GM18502 (cell line): ENCODE results near the gene CNGA3.
"Not testable (repeated sequence)": the region's sequence is repeated elsewhere in the genome, so short reads cannot be mapped to it uniquely, and the experiment has no call there.

Experiments
- ATAC-seq: cut with Tn5 transposase; IDR thresholded peaks from one replicate; pipeline ENCODE4 v1.9.1; 2021; ENCODE audit warnings: mild to moderate bottlenecking; ENCODE audit not compliant: unreplicated experiment, poor library complexity

Gene CNGA3

GRCh38 chr2:98393354-98393753 is 47.1 kb downstream of the CNGA3 start:
- ATAC-seq = no peak

GRCh38 chr2:98394595-98395153 is 48.4 kb downstream of the CNGA3 start:
- no peak for ATAC-seq

- ATAC-seq = no peak
Measured at GRCh38 chr2:98395977-98396376, 49.7 kb downstream of the CNGA3 start.

GRCh38 chr2:98396745-98397355 is 50.6 kb downstream of the CNGA3 start:
- no peak for ATAC-seq

GRCh38 chr2:98399140-98399539 is 52.9 kb downstream of the CNGA3 start:
- ATAC-seq = no peak

GRCh38 chr2:98403878-98404277 is 57.6 kb downstream of the CNGA3 start:
- no peak for ATAC-seq

- no peak for ATAC-seq
Measured at GRCh38 chr2:98404556-98405250, 58.4 kb downstream of the CNGA3 start.

- ATAC-seq = no peak
Measured at GRCh38 chr2:98405301-98405700, 59.0 kb downstream of the CNGA3 start.

GRCh38 chr2:98408155-98408554 is 61.9 kb downstream of the CNGA3 start:
- no peak for ATAC-seq

- ATAC-seq = no peak
Measured at GRCh38 chr2:98412751-98413458, 66.6 kb downstream of the CNGA3 start.

GRCh38 chr2:98414246-98414645 is 68.0 kb downstream of the CNGA3 start:
- not testable (repeated sequence) for ATAC-seq

- not testable (repeated sequence) for ATAC-seq
Measured at GRCh38 chr2:98415719-98416248, 69.5 kb downstream of the CNGA3 start.

- ATAC-seq = no peak
Measured at GRCh38 chr2:98416383-98417159, 70.3 kb downstream of the CNGA3 start.

- no peak for ATAC-seq
Measured at GRCh38 chr2:98419544-98419943, 73.3 kb downstream of the CNGA3 start.

GRCh38 chr2:98419977-98420725 is 73.9 kb downstream of the CNGA3 start:
- no peak for ATAC-seq

- no peak for ATAC-seq
Measured at GRCh38 chr2:98422449-98422848, 76.2 kb downstream of the CNGA3 start.

GRCh38 chr2:98426771-98427170 is 80.5 kb downstream of the CNGA3 start:
- no peak for ATAC-seq

GRCh38 chr2:98432145-98432544 is 85.9 kb downstream of the CNGA3 start:
- no peak for ATAC-seq

GRCh38 chr2:98433363-98433964 is 87.2 kb downstream of the CNGA3 start:
- ATAC-seq = no peak
